DOHH2 (cell line): Measurements from ENCODE around the gene ACOT11.

Experiments
- H3F3A ChIP-seq: fragments of 200-600 bp; sonication (generic), shearing (Covaris generic); 2 replicates; pipeline ENCODE4 v1.6.0; 2016; ENCODE audit warnings: antibody characterized with exemption, mild to moderate bottlenecking; ENCODE audit not compliant: control insufficient read depth, insufficient read depth
- H3K27ac ChIP-seq: fragments of 200-600 bp; sonication (generic); 2 replicates; pipeline ENCODE4 v1.5.1; 2014; ENCODE audit warnings: low read depth, mild to moderate bottlenecking, low read length, moderate library complexity
- H3K27me3 ChIP-seq: fragments of 200-600 bp; sonication (generic); 2 replicates; pipeline ENCODE4 v1.6.1; 2014; ENCODE audit warnings: mild to moderate bottlenecking, low read length, mixed read lengths; ENCODE audit not compliant: control insufficient read depth
- H3K36me3 ChIP-seq: fragments of 200-600 bp; sonication (generic); 2 replicates; pipeline ENCODE4 v1.6.1; 2014; ENCODE audit warnings: mild to moderate bottlenecking, low read length, moderate library complexity, mixed read lengths; ENCODE audit not compliant: control insufficient read depth
- H3K4me1 ChIP-seq: fragments of 200-600 bp; sonication (generic); 2 replicates; pipeline ENCODE4 v1.6.1; 2014; ENCODE audit warnings: mild to moderate bottlenecking, low read length, mixed read lengths; ENCODE audit not compliant: control insufficient read depth
- H3K4me2 ChIP-seq: fragments of 200-600 bp; sonication (generic); 2 replicates; pipeline ENCODE4 v1.6.0; 2014; ENCODE audit warnings: mild to moderate bottlenecking, low read length, moderate library complexity
- H3K4me3 ChIP-seq: fragments of 200-600 bp; sonication (generic); 2 replicates; pipeline ENCODE4 v1.5.1; 2014; ENCODE audit warnings: mild to moderate bottlenecking, low read length, mixed read lengths
- H3K79me2 ChIP-seq: fragments of 200-600 bp; sonication (generic); 2 replicates; pipeline ENCODE4 v1.6.1; 2014; ENCODE audit warnings: mild to moderate bottlenecking, low read length, mixed read lengths; ENCODE audit not compliant: control insufficient read depth
- H3K9me2 ChIP-seq: fragments of 200-600 bp; sonication (generic); replicated peaks from 2 replicates; pipeline ENCODE4 v1.6.1; 2014; ENCODE audit warnings: mild to moderate bottlenecking, low read length, mixed read lengths; ENCODE audit not compliant: control insufficient read depth
- H3K9me3 ChIP-seq: fragments of 200-600 bp; sonication (generic); 2 replicates; pipeline ENCODE4 v1.6.1; 2014; ENCODE audit warnings: antibody characterized with exemption, low read length, mixed read lengths; ENCODE audit not compliant: control insufficient read depth, insufficient read depth
- H4K20me1 ChIP-seq: fragments of 200-600 bp; sonication (generic); 2 replicates; pipeline ENCODE4 v1.6.0; 2014; ENCODE audit warnings: low read depth, mild to moderate bottlenecking, antibody characterized with exemption, low read length, moderate library complexity; ENCODE audit not compliant: control insufficient read depth, insufficient read depth
- EZH2phosphoT487 ChIP-seq: fragments of 200-600 bp; sonication (generic); IDR thresholded peaks from 2 replicates; pipeline ENCODE4 v1.6.1; 2017; ENCODE audit warnings: borderline replicate concordance, mild to moderate bottlenecking, antibody characterized with exemption, low read length, moderate library complexity, mixed read lengths
- TF ChIP-seq, protein P1 (sequence below): fragments of 200-600 bp; sonication (generic); IDR thresholded peaks from one replicate; pipeline ENCODE4 v1.5.1; 2014; ENCODE audit warnings: antibody characterized with exemption, mild to moderate bottlenecking, low read depth, low read length; ENCODE audit not compliant: poor library complexity, severe bottlenecking

Gene ACOT11

DNA sequence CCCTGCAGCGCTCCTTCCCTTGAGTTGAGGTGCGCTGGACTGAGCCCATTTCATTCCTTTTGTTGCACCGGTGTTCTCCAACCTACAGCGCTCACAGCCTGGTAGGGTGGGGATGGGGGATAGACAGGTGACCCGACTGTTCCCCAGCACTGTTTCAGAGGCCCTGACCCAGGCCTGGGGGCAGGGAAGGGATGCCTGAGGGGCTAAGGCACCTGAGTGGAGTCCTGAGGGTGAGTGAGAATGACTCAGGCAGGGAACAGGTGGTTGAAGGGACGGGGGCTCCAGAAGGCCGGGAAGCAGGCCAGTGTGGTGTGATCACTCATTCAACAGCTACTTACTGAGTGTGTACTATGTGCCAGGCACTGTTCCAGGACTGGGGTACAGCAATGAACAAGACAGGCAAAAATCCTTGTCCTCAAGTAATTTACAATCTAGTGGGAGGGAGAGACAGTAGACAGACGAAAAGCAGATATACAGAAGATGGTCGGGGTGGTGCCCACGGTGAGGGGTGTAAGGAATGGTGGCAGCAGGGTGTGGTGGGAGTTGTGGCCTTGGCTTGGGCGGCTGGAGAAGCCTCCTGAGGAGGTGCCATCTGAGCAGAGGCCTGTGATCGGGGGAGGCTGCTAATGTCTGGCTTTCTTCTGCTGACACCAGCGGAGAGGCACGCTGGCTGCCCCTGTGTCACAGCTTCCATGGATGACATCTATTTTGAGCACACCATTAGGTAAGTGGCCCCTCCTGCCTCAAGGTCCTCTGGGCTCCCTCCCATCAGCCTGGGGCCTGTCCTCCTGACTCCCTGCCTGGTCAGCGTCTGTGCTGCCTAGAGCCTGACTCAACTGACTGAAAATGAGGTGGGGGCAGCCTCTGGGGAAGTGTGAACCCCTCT is 37.4 kb downstream of the ACOT11 start:
- TF ChIP-seq, protein P1, sequence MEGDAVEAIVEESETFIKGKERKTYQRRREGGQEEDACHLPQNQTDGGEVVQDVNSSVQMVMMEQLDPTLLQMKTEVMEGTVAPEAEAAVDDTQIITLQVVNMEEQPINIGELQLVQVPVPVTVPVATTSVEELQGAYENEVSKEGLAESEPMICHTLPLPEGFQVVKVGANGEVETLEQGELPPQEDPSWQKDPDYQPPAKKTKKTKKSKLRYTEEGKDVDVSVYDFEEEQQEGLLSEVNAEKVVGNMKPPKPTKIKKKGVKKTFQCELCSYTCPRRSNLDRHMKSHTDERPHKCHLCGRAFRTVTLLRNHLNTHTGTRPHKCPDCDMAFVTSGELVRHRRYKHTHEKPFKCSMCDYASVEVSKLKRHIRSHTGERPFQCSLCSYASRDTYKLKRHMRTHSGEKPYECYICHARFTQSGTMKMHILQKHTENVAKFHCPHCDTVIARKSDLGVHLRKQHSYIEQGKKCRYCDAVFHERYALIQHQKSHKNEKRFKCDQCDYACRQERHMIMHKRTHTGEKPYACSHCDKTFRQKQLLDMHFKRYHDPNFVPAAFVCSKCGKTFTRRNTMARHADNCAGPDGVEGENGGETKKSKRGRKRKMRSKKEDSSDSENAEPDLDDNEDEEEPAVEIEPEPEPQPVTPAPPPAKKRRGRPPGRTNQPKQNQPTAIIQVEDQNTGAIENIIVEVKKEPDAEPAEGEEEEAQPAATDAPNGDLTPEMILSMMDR, result no peak
- no peak for TF ChIP-seq EZH2phosphoT487
- Histone ChIP-seq H3K9me3 (no peaks in the 10 kb centered on the region), H3F3A (no peaks in the 10 kb centered on the region), H3K27ac (no peak overlapping the region), H3K36me3 (no peaks in the 10 kb centered on the region), H3K4me3 (no peak overlapping the region), H3K9me2 (no peaks in the 10 kb centered on the region), H4K20me1 (no peaks in the 10 kb centered on the region), H3K4me1 (peaks cover 5% of the 10 kb centered on the region), H3K27me3 (no peaks in the 10 kb centered on the region), H3K4me2 (no peak overlapping the region), H3K79me2 (no peaks in the 10 kb centered on the region)

DNA sequence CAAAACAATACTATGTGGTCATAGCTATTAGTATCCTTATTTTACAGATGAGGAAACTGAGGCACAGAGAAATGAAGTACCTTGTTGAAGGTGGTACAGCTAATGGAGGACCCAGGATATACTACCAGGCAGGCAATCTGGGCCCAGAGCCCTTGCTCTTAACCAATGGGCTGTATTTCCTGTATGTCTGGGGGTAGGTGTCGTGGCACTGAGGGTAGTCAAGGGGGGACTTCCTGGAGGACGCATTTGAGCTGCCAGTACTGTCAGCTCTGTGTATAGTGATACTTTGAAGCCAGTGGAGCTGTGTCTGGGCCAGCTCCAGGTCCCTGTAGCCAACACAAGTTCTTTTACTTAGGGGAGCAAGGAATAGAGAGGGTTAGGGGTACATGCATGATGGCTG is 40.3 kb downstream of the ACOT11 start:
- no peaks in the 10 kb centered on the region for H3K9me2 ChIP-seq
- H3K36me3 ChIP-seq, result no peaks in the 10 kb centered on the region
- no peaks in the 10 kb centered on the region for H3K79me2 ChIP-seq
- no peaks in the 10 kb centered on the region for H3K9me3 ChIP-seq
- TF ChIP-seq EZH2phosphoT487, result no peak
- TF ChIP-seq, protein P1, result no peak
- no peak overlapping the region for H3K27ac ChIP-seq
- H3F3A ChIP-seq, result no peaks in the 10 kb centered on the region
- no peak overlapping the region for H3K4me2 ChIP-seq
- H4K20me1 ChIP-seq, result no peaks in the 10 kb centered on the region
- H3K4me1 ChIP-seq, result peaks cover 5% of the 10 kb centered on the region
- no peaks in the 10 kb centered on the region for H3K27me3 ChIP-seq
- H3K4me3 ChIP-seq, result no peak overlapping the region

DNA sequence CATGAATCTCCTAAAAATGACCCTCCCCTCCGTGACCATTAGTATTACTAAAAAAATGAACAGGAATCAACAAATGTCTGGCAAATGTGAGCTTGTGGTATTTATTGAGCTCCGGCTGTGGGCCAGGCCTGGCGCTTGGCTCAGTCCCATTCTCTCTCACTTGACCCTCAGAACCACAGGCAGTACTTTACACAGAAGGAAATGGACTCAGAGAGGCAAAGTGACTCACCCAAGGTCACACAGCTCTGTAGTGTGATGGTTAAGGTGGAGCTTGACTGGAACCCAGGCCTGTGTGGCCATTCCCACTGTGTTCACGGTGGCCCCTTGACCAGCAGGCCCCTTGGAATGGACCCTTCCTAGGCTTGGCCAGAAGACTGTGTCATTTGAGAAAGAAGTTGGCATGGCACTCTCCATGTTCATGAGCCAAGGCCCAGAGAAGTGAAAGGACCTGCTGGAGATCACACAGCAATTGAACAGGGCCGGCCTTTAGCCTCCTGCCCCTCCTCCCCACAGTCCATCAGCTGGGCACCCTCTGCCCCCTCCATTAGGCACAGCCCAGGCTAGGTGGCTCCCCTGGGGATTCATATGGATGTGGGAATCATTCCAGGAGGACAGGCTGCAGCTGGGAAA is 43.2 kb downstream of the ACOT11 start:
- H3K9me3 ChIP-seq, result no peaks in the 10 kb centered on the region
- H3K4me1 ChIP-seq, result peaks cover 5% of the 10 kb centered on the region
- H3K9me2 ChIP-seq, result no peaks in the 10 kb centered on the region
- no peaks in the 10 kb centered on the region for H3K36me3 ChIP-seq
- no peaks in the 10 kb centered on the region for H3F3A ChIP-seq
- TF ChIP-seq, protein P1, result no peak
- no peak for TF ChIP-seq EZH2phosphoT487
- H3K4me2 ChIP-seq, result no peak overlapping the region
- no peaks in the 10 kb centered on the region for H3K79me2 ChIP-seq
- H3K4me3 ChIP-seq, result no peak overlapping the region
- H3K27ac ChIP-seq, result no peak overlapping the region
- H3K27me3 ChIP-seq, result no peaks in the 10 kb centered on the region
- H4K20me1 ChIP-seq, result no peaks in the 10 kb centered on the region
